AG10803 (cell line): ENCODE data around the gene EXOC3L4.

Experiments used
- DNase-seq: peaks from one replicate; pipeline ENCODE4 v3.0.0; 2010; ENCODE audit warnings: low read depth
- H3K4me3 ChIP-seq: 2 replicates; pipeline ENCODE4 v1.5.1; 2011; ENCODE audit warnings: mild to moderate bottlenecking, low read length, control low read depth
- TF ChIP-seq, protein P1 (sequence below): conservative IDR thresholded peaks from 2 replicates; pipeline ENCODE4 v1.5.1; 2011; ENCODE audit warnings: mild to moderate bottlenecking, low read length, control low read depth, inconsistent platforms

The EXOC3L4 gene

DNA sequence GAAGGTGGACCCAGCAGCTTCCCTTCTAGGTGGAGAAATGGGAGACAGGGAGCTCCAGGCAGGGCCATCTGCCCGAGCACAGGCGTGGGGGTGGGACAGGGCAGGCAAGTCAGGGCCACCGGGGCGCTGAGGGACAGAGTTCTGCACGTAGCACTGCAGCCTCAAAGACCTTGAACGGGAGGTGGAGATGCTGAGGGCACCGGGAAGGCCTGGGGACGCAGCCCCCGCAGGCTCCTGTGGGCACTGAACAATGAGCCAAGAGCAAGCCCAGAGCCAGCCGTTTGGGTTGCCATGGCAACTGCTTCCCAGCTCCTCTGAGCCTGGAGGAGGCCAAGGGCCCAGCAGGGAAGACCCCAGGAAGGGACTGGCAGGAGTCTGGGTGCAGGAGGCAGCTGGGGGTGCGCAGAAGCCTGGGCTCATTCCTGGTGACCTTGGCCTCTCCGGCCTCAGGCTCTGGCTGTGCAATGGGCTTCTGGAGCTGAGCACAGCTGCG is 7.1 kb upstream of the EXOC3L4 start:
- TF ChIP-seq, protein P1, sequence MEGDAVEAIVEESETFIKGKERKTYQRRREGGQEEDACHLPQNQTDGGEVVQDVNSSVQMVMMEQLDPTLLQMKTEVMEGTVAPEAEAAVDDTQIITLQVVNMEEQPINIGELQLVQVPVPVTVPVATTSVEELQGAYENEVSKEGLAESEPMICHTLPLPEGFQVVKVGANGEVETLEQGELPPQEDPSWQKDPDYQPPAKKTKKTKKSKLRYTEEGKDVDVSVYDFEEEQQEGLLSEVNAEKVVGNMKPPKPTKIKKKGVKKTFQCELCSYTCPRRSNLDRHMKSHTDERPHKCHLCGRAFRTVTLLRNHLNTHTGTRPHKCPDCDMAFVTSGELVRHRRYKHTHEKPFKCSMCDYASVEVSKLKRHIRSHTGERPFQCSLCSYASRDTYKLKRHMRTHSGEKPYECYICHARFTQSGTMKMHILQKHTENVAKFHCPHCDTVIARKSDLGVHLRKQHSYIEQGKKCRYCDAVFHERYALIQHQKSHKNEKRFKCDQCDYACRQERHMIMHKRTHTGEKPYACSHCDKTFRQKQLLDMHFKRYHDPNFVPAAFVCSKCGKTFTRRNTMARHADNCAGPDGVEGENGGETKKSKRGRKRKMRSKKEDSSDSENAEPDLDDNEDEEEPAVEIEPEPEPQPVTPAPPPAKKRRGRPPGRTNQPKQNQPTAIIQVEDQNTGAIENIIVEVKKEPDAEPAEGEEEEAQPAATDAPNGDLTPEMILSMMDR, result no peak
- H3K4me3 ChIP-seq, result no peak overlapping the region
- DNase-seq, result no peak

DNA sequence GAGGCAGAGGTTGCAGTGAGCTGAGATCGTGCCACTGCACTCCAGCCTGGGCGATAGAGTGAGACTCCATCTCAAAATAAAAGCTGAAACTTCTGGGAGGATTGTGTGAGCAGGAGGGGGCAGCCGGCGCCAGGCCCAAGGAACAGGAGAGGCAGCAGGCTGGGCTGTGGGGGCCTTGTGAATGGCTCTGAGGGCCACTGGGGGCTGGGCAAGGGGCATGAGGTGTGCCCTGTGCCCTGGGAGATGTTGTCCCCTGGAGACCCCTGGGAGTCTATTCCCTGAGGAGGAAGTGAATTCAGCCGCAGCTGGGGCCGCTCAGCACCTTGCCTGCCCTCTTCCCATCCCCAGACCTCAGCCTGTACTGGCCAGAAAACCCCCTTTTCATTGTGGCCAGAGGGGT is 5.6 kb upstream of the EXOC3L4 start:
- no peak overlapping the region for H3K4me3 ChIP-seq
- TF ChIP-seq, protein P1, result no peak
- no peak for DNase-seq

DNA sequence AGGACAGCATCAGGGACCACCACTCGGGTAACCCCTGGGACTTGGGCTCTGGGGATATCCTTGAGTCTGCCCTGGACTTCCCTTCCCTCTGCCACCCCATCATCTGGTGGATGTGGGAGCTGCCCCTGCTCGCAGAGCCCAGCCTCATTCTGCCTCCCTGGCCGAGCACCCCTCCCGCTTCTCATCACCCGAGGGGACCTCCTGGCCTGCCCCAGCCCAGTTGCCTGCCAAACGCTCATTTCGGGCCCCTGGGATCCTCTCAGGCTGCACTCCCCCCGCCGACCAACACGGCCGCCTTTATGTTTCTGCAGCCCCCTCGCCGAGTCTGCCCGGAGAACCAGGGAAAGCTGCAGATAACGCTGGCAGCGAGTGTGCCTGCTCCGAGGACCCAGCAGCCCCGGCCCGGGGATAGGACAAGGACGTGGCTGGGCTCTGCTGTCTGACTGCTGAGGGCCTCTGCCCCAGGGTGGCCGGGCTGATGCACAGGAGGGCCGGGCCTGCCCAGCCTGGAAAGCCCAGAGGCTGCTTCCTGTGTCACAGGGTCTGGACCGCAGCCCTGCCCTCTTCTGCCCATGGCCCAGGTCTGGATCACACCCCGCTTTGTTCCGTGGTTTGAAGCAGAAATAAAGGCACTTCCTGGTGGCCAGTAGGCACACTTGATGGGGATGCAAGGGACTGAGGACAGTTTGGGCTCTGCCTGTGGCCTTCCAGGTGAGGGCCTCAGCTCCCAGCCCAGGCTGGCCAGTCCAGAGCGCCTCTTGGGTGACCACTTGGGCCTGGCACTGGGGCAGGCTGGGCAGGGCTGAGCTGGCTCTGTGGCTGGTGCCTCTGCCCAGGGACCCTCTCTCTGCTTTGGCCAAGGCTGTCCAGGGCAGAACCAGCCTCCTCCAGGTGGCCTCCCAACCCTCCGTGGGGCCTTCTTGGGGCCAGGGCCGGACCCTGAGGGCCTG is 4.9 kb upstream of the EXOC3L4 start:
- no peak overlapping the region for H3K4me3 ChIP-seq
- TF ChIP-seq, protein P1, result no peak
- no peak for DNase-seq

DNA sequence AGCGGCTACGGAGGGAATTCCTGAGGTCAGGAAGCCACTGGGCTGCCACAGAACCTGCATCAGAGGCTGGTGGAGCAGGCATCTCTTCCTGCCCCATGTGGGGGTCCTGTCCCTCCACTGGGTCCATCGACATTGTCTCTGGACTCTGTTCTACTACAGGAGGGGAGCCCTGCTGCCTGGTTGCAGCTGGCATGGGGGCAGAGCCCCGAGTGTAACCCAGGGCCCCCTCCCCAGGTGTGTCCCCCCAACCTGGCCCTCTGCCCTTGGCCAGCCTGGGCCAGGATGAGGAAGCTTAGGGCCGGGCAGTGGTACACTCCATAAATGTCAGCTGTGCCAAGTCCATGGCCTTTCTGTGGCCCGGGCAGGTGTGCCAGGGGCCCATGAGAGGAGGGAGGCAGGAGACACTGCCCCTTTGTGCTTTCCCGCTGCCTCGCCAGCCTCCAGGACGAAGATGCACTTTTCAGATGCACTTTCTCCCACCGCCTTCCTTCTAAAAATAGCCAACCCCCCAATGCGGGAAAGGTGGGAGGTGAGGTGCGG is 4.0 kb upstream of the EXOC3L4 start:
- TF ChIP-seq, protein P1, result no peak
- no peak for DNase-seq
- H3K4me3 ChIP-seq, result no peak overlapping the region

DNA sequence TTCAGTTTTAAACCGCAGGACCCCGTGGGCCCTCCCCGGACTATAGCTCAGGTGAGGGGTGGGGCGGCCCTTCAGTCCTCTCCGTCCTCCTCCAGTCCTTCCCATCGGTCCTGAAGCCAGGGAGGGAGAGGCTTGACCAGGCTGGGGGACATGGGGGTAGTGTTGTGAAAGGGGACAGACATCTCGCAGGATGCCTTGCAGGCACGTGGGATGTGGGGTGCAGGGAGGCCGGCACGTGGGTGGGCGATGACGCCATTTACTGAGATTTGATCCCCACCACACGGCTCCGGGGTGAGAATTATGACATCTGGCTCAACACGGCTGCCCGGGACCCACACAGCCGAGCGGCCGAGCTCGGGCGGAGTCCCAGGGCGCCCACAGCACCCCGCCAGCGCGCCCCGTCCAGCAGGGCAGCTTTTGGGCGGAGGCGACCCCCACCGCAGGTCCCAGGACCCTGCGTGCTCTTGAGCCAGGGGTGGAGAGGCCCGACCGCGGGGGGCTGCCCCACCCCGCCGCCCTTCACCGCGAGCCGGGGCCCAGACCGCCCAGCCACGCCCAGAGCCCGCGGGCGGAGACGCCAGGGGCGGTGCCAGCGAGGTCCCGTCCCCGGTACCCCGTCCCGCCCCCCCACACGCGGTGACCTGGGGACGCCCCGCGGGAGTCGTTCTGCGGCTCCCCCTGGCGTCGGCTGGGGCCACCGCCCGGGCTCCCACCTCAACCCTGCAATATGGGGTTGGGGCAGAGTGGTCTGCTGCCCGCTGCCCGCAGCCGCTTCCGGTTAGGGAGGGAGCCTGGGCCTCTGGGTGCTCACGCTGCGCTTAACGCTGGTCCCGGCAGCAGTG is 3.3 kb upstream of the EXOC3L4 start:
- DNase-seq, result peak; percentile 31
- TF ChIP-seq, protein P1, result no peak; the same call in 1 of the 2 replicates
- H3K4me3 ChIP-seq, result peak overlapping the region; percentile 37

DNA sequence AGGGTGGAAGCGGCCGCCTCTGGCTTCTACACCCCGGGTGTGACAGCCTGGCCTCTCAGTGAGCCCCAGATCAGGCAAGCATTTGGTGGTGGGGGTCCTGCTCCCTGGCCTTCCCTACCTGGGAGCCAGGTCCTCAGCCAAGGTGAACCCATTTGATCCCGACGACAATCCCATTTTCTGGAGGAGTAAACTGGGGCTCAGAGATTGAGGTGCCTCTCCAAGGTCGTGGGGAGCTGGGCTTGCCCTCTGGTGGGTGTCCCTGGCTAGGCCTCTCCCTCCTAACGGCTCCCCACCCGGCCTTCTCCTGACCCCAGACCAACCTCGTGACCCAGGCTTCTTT is 2.7 kb upstream of the EXOC3L4 start:
- peak overlapping the region; percentile 36 for H3K4me3 ChIP-seq
- no peak for DNase-seq
- TF ChIP-seq, protein P1, result no peak
